ENCODE data around the gene BBS1.

The BBS1 gene

DNA sequence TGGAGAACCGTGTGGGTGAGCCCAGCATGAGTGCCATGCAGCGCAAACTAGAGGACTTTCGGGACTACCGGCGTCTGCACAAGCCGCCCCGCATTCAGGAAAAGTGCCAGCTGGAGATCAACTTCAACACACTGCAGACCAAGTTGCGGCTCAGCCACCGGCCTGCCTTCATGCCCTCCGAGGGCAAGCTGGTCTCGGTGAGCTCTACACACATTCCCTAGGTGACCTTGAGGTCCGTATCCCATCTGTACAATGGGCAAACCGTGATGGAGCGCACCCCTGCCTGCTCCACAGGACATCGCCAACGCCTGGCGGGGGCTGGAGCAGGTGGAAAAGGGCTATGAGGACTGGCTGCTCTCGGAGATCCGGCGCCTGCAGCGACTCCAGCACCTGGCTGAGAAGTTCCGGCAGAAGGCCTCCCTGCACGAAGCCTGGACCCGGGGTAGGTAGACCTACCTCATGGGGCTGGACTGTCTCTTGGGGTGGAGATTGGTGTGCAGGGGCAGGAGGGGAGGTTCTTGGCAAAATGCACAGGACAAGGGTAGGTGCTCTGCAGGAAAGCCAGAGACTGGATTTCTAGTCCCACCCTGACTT lies 47.4 kb downstream of the BBS1 start:
- Histone ChIP-seq H3K4me2 (ENCODE audit: low read length) (no peak overlapping the region), H3K27ac (ENCODE audit: low read depth, low read length) (no peak overlapping the region), H3K9me2 (replicated peaks; ENCODE audit: control insufficient read depth, low read length) (no peaks in the 10 kb centered on the region), H3K79me2 (ENCODE audit: control insufficient read depth, low read length) (no peaks in the 10 kb centered on the region), H3K4me1 (ENCODE audit: control insufficient read depth, low read length) (no peaks in the 10 kb centered on the region), H3K9me3 (ENCODE audit: control insufficient read depth, insufficient read depth, low read length) (no peaks in the 10 kb centered on the region), H4K20me1 (ENCODE audit: control insufficient read depth, insufficient read depth, low read depth, low read length) (no peaks in the 10 kb centered on the region), H3K27me3 (ENCODE audit: control insufficient read depth, low read length) (0 out of 2 replicates have a peak, but pooled peaks cover 3% of the 10 kb centered on the region), H3F3A (ENCODE audit: control insufficient read depth, insufficient read depth) (no peaks in the 10 kb centered on the region), H3K4me3 (ENCODE audit: low read length) (no peak overlapping the region), H3K36me3 (ENCODE audit: control insufficient read depth, low read length) (no peaks in the 10 kb centered on the region)
- TF ChIP-seq, protein P1, sequence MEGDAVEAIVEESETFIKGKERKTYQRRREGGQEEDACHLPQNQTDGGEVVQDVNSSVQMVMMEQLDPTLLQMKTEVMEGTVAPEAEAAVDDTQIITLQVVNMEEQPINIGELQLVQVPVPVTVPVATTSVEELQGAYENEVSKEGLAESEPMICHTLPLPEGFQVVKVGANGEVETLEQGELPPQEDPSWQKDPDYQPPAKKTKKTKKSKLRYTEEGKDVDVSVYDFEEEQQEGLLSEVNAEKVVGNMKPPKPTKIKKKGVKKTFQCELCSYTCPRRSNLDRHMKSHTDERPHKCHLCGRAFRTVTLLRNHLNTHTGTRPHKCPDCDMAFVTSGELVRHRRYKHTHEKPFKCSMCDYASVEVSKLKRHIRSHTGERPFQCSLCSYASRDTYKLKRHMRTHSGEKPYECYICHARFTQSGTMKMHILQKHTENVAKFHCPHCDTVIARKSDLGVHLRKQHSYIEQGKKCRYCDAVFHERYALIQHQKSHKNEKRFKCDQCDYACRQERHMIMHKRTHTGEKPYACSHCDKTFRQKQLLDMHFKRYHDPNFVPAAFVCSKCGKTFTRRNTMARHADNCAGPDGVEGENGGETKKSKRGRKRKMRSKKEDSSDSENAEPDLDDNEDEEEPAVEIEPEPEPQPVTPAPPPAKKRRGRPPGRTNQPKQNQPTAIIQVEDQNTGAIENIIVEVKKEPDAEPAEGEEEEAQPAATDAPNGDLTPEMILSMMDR (IDR thresholded peaks at IDR 0.05; ENCODE audit: low read depth, low read length, poor library complexity, severe bottlenecking) = no peak

DNA sequence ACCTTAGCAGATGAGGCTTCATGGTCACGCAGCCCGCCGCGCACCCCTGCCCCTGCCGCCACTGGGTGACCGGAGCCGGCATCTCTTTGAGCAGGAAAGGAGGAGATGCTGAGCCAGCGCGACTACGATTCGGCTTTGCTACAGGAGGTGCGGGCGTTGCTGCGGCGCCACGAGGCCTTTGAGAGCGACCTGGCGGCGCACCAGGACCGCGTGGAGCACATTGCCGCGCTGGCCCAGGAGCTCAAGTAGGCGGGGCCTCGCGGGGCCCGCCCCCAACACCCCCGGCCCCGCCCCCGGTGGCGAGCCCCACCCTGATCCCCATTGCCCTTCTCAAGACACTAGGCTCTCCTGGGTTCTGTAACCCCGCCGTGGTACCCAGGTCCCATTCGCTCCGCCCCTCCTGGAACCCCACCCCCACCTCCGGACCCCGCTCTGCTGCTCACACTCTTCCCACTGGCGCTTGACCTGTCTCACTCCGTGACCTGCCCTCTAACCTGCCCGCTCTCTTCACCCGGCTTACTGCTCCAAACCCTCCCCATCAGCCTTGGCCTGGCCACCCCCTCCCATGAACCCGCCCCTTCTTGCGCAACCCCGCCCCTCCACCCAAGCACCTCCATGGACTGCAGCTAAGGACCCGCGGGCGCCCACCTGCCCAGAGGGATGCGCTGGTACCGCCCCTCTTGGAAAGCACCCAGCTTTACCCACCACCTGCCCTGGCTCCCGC lies 48.9 kb downstream of the BBS1 start:
- Histone ChIP-seq H3K27me3 (ENCODE audit: control insufficient read depth, low read length) (0 out of 2 replicates have a peak, but pooled peaks cover 5% of the 10 kb centered on the region), H3F3A (ENCODE audit: control insufficient read depth, insufficient read depth) (no peaks in the 10 kb centered on the region), H4K20me1 (ENCODE audit: control insufficient read depth, insufficient read depth, low read depth, low read length) (no peaks in the 10 kb centered on the region), H3K9me2 (replicated peaks; ENCODE audit: control insufficient read depth, low read length) (no peaks in the 10 kb centered on the region), H3K79me2 (ENCODE audit: control insufficient read depth, low read length) (no peaks in the 10 kb centered on the region), H3K9me3 (ENCODE audit: control insufficient read depth, insufficient read depth, low read length) (no peaks in the 10 kb centered on the region), H3K4me2 (ENCODE audit: low read length) (no peak overlapping the region), H3K4me1 (ENCODE audit: control insufficient read depth, low read length) (no peaks in the 10 kb centered on the region), H3K4me3 (ENCODE audit: low read length) (no peak overlapping the region), H3K36me3 (ENCODE audit: control insufficient read depth, low read length) (no peaks in the 10 kb centered on the region), H3K27ac (ENCODE audit: low read depth, low read length) (no peak overlapping the region)
- TF ChIP-seq, protein P1 (IDR thresholded peaks at IDR 0.05; ENCODE audit: low read depth, low read length, poor library complexity, severe bottlenecking) = no peak
- TF ChIP-seq EZH2phosphoT487 (IDR thresholded peaks at IDR 0.05; ENCODE audit: borderline replicate concordance, low read length) = no peak

DNA sequence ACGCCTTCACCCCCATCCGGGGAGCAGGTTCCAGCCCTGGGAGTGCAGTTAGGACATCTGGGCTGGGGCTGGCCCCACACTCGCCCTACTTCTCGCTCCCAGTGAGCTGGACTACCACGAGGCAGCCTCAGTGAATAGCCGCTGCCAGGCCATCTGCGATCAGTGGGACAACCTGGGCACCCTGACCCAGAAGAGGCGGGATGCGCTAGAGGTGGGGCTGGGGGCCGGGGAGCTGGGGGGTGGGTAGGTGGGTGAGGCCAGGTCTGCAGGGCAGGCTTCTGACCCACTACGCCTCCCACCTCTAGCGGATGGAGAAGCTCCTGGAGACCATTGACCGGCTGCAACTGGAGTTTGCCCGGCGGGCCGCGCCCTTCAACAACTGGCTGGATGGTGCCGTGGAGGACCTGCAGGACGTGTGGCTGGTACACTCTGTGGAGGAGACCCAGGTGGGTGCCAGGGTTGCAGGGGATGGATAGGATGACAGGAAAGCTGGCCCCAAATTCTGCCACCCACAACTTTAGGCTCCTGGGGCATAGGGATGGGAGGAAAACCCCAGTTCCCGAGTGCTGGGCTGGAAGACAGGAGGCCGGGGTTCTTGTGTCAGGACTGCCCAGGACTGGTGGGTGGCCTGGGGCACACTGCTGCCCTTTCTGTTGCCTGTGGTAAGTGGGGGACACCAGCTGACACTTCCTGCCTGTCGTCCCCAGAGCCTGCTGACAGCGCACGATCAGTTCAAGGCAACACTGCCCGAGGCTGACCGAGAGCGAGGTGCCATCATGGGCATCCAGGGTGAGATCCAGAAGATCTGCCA lies 49.6 kb downstream of the BBS1 start:
- H3K36me3 ChIP-seq (ENCODE audit: control insufficient read depth, low read length) = no peaks in the 10 kb centered on the region
- TF ChIP-seq, protein P1 (IDR thresholded peaks at IDR 0.05; ENCODE audit: low read depth, low read length, poor library complexity, severe bottlenecking) = no peak
- no peak for TF ChIP-seq EZH2phosphoT487 (IDR thresholded peaks at IDR 0.05; ENCODE audit: borderline replicate concordance, low read length)
- H3K4me2 ChIP-seq (ENCODE audit: low read length) = no peak overlapping the region

More for the DNA sequence above, 49.6 kb downstream of the BBS1 start:
- H4K20me1 ChIP-seq (ENCODE audit: control insufficient read depth, insufficient read depth, low read depth, low read length) = no peaks in the 10 kb centered on the region
- H3K27ac ChIP-seq (ENCODE audit: low read depth, low read length) = no peak overlapping the region
- no peaks in the 10 kb centered on the region for H3K79me2 ChIP-seq (ENCODE audit: control insufficient read depth, low read length)
- H3K9me2 ChIP-seq (replicated peaks; ENCODE audit: control insufficient read depth, low read length) = no peaks in the 10 kb centered on the region
- no peaks in the 10 kb centered on the region for H3K9me3 ChIP-seq (ENCODE audit: control insufficient read depth, insufficient read depth, low read length)
- H3K4me1 ChIP-seq (ENCODE audit: control insufficient read depth, low read length) = no peaks in the 10 kb centered on the region
- H3K4me3 ChIP-seq (ENCODE audit: low read length) = no peak overlapping the region
- H3F3A ChIP-seq (ENCODE audit: control insufficient read depth, insufficient read depth) = no peaks in the 10 kb centered on the region
- 0 out of 2 replicates have a peak, but pooled peaks cover 8% of the 10 kb centered on the region for H3K27me3 ChIP-seq (ENCODE audit: control insufficient read depth, low read length)
